Measurements from ENCODE around the gene ZNF620.

The ZNF620 gene

DNA sequence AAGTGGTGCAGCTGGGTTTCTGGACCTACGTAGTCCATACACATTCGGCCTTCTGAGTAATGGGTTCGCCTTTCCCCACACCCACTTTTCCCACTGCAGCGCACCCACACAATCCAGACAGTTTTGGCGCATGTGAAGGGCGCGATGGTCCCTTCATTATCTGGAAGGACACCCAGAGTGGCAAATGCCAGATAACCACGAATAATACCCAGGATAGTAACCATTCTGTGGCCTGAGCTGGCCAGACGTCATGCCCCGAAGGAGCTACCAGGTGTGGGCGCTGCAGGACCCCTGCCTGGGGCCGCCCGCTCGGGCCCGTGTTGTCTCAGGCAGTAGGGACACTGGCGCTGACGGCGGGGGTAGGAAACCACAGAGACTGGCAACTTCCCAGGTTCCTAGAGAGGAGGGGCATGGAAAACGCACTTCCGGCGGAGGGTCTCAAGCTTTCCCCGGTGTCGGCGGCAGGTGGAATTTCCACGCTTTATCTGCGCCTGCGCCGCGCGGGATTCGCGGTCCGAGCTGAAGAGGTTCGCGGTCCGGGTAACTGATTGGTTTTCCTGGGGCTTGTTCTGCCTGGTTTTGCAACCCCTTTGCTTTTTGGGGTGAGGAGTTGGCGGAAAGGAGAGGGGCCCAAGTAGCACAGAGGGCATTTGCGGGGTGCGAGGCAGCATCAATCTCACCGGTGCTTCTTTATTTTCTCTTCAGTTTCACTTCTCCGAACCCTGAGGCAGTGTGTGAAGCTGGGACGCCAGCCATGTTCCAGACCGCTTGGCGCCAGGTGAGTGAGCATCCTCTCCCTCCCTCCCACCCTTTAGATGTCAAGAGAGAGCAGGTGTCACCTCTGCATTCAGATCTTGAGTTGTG lies at the start of gene ZNF620:
Gene ZNF620 (plus strand): TSS at position 441 of the 864 bp plus-strand sequence. CDS start 314 bp downstream, at position 755.
- H3K9ac ChIP-seq (ENCODE audit: low read length): peak within 1 kb of the TSS; percentile 18; the same call in 1 of the 2 replicates
- TF ChIP-seq, protein P1, sequence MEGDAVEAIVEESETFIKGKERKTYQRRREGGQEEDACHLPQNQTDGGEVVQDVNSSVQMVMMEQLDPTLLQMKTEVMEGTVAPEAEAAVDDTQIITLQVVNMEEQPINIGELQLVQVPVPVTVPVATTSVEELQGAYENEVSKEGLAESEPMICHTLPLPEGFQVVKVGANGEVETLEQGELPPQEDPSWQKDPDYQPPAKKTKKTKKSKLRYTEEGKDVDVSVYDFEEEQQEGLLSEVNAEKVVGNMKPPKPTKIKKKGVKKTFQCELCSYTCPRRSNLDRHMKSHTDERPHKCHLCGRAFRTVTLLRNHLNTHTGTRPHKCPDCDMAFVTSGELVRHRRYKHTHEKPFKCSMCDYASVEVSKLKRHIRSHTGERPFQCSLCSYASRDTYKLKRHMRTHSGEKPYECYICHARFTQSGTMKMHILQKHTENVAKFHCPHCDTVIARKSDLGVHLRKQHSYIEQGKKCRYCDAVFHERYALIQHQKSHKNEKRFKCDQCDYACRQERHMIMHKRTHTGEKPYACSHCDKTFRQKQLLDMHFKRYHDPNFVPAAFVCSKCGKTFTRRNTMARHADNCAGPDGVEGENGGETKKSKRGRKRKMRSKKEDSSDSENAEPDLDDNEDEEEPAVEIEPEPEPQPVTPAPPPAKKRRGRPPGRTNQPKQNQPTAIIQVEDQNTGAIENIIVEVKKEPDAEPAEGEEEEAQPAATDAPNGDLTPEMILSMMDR (IDR thresholded peaks at IDR 0.05; ENCODE audit: insufficient read depth, low read length, poor library complexity, severe bottlenecking): no peak
- no peak for TF ChIP-seq EZH2phosphoT487 (conservative IDR thresholded peaks at IDR 0.05; ENCODE audit: low read length)
- no peaks in the 10 kb centered on the region for H3F3A ChIP-seq (ENCODE audit: insufficient read depth)
- H3K4me2 ChIP-seq (ENCODE audit: low read depth, low read length, poor library complexity, severe bottlenecking): peak within 1 kb of the TSS; percentile 56
- H3K9me2 ChIP-seq (replicated peaks; ENCODE audit: insufficient read depth, low read length): no peaks in the 10 kb centered on the region
- peak within 1 kb of the TSS; percentile 40 for H3K4me3 ChIP-seq (ENCODE audit: insufficient read depth, low read length, poor library complexity, severe bottlenecking)
- peak within 1 kb of the TSS; percentile 67 for H2AFZ ChIP-seq (ENCODE audit: low read depth, low read length, severe bottlenecking)
- no peaks in the 10 kb centered on the region for H4K20me1 ChIP-seq (ENCODE audit: low read depth, low read length)
- H3K27me3 ChIP-seq (ENCODE audit: low read length): no peaks in the 10 kb centered on the region
- no peaks in the 10 kb centered on the region for H3K79me2 ChIP-seq (ENCODE audit: insufficient read depth, low read length)
- H3K9me3 ChIP-seq (ENCODE audit: insufficient read depth, low read length): no peaks in the 10 kb centered on the region
- no peaks in the 10 kb centered on the region for H3K36me3 ChIP-seq (ENCODE audit: low read length)
- no peak within 1 kb of the TSS for H3K27ac ChIP-seq (ENCODE audit: low read depth, low read length)

DNA sequence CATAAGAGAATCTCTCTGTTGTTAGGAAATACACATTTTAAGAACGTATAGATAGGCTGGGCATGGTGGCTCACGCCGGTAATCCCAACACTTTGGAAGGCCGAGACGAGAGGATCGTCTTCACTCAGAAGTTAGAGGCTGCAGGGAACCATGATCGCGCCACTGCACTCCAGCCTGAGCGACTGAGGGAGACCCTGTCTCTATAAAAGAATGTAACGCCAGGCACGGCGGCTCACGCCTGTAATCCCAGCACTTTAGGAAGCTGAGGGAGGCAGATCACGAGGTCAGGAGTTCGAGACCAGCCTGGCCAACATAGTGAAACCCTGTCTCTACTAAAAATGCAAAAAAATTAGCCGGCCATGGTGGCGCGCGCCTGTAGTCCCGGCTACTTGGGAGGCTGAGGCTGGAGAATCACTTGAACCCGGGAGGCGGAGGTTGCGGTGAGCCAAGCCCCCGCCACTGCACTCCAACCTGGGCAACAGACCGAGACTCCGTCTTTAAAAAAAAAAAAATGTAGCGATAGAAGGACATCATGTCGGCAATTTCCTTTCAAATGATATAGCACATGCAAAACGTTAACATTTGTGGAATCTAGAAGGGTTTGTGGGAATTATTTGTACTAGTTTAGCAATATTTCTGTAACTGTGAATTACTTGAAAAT lies 49.4 kb upstream of the ZNF620 start:
- H3K27me3 ChIP-seq (ENCODE audit: low read length): no peaks in the 10 kb centered on the region
- H4K20me1 ChIP-seq (ENCODE audit: low read depth, low read length): peaks cover 23% of the 10 kb centered on the region
- peak overlapping the region; percentile 54 for H3K27ac ChIP-seq (ENCODE audit: low read depth, low read length)
- H2AFZ ChIP-seq (ENCODE audit: low read depth, low read length, severe bottlenecking): peak overlapping the region; percentile 86
- H3K36me3 ChIP-seq (ENCODE audit: low read length): peaks cover 28% of the 10 kb centered on the region
- H3K9me2 ChIP-seq (replicated peaks; ENCODE audit: insufficient read depth, low read length): no peaks in the 10 kb centered on the region
- H3K79me2 ChIP-seq (ENCODE audit: insufficient read depth, low read length): peaks cover 32% of the 10 kb centered on the region
- H3K9ac ChIP-seq (ENCODE audit: low read length): peak overlapping the region; percentile 89
- H3K9me3 ChIP-seq (ENCODE audit: insufficient read depth, low read length): no peaks in the 10 kb centered on the region
- TF ChIP-seq, protein P1 (IDR thresholded peaks at IDR 0.05; ENCODE audit: insufficient read depth, low read length, poor library complexity, severe bottlenecking): no peak
- TF ChIP-seq EZH2phosphoT487 (conservative IDR thresholded peaks at IDR 0.05; ENCODE audit: low read length): no peak
- H3K4me2 ChIP-seq (ENCODE audit: low read depth, low read length, poor library complexity, severe bottlenecking): peak overlapping the region; percentile 83
- peaks cover 13% of the 10 kb centered on the region; the same call in 1 of the 2 replicates for H3F3A ChIP-seq (ENCODE audit: insufficient read depth)
- H3K4me3 ChIP-seq (ENCODE audit: insufficient read depth, low read length, poor library complexity, severe bottlenecking): peak overlapping the region; percentile 73

DNA sequence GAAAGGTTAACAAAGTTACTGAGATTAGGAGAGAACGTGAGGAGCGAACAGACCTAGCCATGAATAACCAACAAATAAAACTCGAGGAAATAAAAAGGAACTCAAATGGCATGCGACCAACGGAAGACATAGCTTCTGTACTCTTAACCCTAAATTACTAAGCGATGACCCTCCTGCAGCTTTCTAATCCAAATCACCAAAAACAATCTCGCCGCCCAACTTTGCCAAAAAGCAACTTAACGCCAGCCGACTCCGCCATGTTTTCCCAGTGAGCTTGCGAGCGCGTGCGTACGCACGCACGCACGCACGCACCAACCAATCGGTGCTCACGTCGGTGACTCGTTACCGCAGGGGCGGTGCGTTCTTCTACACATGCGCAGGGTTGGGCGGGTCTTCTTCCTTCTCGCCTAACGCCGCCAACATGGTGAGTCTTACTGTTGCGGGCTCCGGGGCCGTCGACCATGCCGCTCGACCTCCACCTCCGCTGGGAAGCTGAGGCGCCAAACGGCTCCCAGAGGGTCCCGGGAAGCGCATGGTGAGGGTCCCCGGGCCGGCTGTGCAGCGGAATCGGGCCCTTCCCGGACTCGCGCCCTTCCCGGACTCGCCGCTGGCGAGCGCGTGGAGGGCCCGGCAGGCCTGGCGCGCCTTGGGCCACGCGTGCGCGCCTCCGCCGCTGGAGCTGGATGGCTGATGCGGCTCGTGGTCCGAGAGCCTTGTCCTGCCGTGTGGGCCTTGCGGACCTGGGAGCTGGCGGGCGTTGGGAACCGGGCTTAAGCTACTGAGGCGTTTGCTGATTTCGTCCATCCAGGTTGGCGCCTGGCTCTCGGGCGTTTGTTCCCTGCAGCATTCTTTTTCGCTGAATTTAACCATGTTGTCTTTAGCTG lies 48.7 kb upstream of the ZNF620 start, which contains the start of gene RPL14:
Gene RPL14 (plus strand): TSS at position 400 of the 884 bp plus-strand sequence. CDS start 133 bp downstream, at position 533.
- Histone ChIP-seq H3F3A (ENCODE audit: insufficient read depth) (peaks cover 13% of the 10 kb centered on the region; the same call in 1 of the 2 replicates), H3K27me3 (ENCODE audit: low read length) (no peaks in the 10 kb centered on the region), H3K9ac (ENCODE audit: low read length) (peak within 1 kb of the TSS; percentile 89), H3K4me3 (ENCODE audit: insufficient read depth, low read length, poor library complexity, severe bottlenecking) (peak within 1 kb of the TSS; percentile 73), H3K27ac (ENCODE audit: low read depth, low read length) (peak within 1 kb of the TSS; percentile 54), H3K9me2 (replicated peaks; ENCODE audit: insufficient read depth, low read length) (no peaks in the 10 kb centered on the region), H3K79me2 (ENCODE audit: insufficient read depth, low read length) (peaks cover 32% of the 10 kb centered on the region), H2AFZ (ENCODE audit: low read depth, low read length, severe bottlenecking) (peak within 1 kb of the TSS; percentile 86), H3K9me3 (ENCODE audit: insufficient read depth, low read length) (no peaks in the 10 kb centered on the region), H3K4me2 (ENCODE audit: low read depth, low read length, poor library complexity, severe bottlenecking) (peak within 1 kb of the TSS; percentile 83), H4K20me1 (ENCODE audit: low read depth, low read length) (peaks cover 25% of the 10 kb centered on the region), H3K36me3 (ENCODE audit: low read length) (peaks cover 32% of the 10 kb centered on the region)
- TF ChIP-seq, protein P1 (IDR thresholded peaks at IDR 0.05; ENCODE audit: insufficient read depth, low read length, poor library complexity, severe bottlenecking): no peak
- TF ChIP-seq EZH2phosphoT487 (conservative IDR thresholded peaks at IDR 0.05; ENCODE audit: low read length): no peak
